Cortex of kidney (tissue), 1 donor: ENCODE results near the gene IL1F10.

ENCODE experiments used
- DNase-seq: peaks from one replicate; lab custom pipeline; 2025; lab: John Stamatoyannopoulos, UW

Gene IL1F10

DNA sequence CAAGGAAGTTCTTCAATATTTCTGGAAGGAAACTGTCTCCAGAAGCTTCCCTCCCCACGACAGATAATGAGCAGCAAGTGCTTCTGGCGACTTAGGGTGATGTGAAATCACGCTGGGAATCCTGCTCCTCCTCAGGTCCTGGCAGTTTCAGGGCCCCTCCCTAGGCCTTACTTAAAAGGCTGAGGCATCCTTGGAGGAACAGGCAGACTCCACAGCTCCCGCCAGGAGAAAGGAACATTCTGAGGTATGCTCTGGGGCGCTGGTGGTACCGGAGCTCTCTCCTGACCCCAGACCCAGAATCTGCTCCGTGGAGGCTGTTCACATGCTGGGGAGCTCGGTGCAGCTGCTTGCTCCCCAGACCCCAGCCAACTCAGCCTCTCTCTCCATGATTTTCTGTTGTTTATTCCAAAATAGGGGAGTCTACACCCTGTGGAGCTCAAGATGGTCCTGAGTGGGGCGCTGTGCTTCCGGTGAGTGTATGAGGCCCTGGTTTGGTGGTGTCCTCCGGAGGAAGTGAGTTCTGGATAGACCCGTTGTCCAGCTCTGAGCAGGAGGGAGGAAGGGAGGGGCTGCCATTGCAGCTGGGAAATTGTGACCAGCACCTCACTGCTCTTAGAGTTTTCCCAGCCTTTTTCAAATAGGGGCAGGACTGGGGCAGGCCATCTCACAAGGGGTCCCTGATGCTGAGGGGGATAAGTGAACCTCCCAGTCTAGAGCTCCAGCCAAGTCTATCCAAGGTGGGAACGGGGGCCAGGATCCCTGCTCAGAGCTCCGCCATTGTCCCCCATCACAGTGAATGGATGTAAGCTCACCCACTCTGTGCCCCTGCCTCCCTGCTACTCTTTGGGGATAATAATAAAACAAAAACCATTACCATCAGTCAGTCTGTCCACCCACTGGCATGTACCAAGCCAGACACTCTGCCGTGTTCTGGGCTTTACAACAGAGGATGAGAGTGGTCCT is 8.5 kb upstream of the IL1F10 start, which contains the start of gene IL36RN:
Gene IL36RN, plus strand, starts transcription at position 201 of the 963 bp plus-strand sequence. Its CDS starts 241 bp downstream, at position 442.
- DNase-seq, result no peak

DNA sequence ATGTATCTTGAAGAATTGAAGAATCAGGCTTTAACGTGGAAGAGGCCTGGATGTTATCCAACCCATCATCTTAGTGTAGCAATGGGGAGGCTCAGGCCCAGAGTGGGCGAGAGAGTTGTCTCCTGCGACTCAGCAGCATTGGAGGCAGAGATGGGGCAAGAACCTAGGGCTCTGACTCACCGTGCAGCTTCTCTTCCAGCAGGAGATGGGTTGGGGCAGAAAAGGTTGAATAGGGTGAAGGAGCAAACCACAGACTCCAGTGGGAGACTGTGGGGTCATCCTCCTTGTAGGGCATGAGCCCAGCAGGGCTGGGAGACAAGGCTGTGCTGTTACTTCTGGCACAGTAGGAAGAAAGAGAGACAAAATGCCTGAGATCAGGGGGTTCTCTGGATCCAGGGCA is 7.4 kb upstream of the IL1F10 start:
- no peak for DNase-seq

DNA sequence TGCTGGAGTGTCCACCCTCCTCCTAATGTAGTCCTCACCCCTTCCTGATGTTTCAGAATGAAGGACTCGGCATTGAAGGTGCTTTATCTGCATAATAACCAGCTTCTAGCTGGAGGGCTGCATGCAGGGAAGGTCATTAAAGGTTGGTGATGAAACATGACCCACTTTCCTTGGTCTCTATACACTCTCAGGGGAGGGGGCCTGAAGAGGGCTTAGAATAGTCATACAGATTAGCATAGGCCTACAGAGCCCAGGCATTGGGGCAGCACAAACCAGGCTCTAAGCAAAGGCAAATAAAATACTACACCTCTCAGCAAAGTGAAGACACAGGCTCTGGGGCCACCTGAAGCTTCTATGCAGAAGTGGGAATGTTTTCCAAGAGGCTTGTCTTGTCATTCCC is 7.0 kb upstream of the IL1F10 start:
- DNase-seq, result no peak

DNA sequence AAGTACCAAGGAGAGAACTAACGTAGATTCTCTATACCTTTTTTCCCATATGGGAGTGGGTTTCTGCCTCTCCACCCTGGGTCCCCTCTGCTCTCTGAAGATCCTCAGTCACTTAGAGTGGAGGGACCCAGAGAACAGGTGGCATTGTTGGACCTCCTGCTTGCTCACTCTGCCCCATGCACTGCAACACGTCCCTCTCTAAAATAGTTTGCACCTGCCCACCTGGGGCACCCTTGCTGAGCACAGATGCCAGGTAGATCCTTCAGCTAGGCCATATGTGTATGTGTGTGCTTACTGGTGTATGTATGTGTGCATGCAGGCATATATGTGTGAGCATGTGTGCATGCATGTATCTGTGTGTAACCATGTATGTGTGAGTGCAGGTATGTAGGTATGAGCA is 6.5 kb upstream of the IL1F10 start:
- no peak for DNase-seq

DNA sequence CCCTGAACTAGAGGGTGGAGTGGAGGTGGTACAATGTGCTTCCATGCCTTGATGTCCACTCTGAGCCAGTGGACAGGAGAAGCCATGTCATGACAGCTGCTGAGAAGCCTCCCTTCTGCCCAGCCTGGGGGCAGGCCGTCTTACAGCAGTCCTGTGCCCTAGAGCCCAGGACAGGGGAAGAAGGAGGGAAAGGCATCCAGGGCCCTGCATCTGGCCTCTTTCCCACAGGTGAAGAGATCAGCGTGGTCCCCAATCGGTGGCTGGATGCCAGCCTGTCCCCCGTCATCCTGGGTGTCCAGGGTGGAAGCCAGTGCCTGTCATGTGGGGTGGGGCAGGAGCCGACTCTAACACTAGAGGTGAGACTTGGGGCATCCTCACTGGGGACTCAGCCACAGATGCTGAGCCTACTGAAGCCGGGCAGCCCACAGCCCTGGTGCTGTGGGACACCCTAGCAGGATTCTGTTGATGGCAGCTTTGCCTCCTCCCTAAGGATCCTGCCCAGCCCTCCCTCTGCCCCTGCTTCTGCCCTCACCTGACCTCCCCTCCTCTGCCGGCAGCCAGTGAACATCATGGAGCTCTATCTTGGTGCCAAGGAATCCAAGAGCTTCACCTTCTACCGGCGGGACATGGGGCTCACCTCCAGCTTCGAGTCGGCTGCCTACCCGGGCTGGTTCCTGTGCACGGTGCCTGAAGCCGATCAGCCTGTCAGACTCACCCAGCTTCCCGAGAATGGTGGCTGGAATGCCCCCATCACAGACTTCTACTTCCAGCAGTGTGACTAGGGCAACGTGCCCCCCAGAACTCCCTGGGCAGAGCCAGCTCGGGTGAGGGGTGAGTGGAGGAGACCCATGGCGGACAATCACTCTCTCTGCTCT is 5.6 kb upstream of the IL1F10 start:
- DNase-seq, result no peak

DNA sequence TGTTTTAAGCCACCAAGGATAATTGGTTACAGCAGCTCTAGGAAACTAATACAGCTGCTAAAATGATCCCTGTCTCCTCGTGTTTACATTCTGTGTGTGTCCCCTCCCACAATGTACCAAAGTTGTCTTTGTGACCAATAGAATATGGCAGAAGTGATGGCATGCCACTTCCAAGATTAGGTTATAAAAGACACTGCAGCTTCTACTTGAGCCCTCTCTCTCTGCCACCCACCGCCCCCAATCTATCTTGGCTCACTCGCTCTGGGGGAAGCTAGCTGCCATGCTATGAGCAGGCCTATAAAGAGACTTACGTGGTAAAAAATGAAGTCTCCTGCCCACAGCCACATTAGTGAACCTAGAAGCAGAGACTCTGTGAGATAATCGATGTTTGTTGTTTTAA is 3.5 kb upstream of the IL1F10 start:
- no peak for DNase-seq

DNA sequence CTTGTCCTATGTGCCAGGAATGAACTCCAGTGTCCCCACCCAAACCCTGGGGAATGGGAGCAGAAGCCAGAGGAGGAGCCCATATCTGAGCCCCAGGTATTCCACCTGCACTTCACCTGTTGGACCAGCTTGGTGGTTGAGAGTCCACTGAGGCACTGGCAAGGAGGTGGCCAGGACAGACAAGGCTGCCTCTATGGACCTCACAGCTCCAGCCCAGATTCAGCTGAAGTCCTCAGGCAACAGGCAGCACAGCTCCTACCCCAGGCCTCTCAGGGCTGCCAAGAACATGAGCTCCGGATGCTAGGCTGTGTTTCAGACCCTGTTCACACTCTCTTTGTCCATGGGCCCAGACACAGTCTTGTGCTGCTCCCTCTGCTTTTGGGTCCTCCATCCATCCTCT is 2.9 kb upstream of the IL1F10 start:
- no peak for DNase-seq

DNA sequence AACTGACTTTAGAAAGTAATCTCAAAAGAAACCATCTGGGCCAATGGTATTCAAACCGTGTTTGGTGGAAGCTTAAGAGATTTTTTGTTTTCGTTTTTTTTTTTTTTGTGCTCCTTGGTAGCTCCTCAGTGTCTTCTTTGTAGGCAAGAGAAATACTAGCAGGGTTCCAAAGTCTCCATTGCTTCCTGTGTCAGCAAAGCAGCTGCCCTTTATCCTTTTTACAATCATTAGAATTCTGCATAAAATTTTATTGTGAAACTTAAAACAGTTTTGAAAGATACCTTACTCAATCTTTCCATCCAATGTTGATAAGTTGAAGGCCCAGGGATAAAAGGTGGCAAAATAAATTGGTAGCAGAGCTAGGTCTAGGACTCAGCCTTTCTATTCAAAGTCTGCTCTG is 479 bp downstream of the IL1F10 start:
- DNase-seq, result no peak

DNA sequence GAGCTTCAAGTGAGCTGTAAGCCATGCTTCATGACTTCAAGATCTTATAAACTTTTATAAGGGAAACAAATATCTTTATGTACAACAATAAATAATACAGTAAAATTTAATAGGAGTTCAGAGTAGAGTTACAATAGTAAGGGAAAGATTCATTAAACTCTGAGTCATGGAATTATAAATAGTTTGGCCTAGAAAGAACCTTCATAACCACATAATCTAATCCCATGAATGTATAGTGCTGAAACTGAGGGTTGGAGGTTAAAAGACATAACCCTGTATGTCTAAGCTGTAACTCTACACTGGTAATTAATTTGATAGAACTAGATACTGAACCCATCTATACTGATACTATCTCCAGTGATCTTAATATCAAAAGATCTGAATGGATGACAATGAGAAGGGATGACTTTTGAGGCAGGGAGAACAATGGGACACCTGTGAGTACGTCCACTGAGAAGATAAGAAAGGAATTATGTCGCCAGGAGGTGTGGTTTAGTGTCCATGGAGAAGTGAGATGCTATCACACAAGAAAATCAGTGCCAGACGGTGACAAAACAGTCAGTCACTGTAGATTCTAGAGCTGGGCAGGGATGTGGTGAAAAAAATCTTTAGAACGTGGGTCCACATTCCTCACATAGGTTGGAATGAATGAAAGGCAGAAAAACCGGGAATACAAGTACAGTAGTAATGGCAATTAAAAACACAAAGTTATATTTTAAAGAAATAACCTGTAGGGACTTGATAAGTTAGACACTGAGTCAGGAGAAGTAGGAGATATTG is 1.1 kb downstream of the IL1F10 start:
- no peak for DNase-seq

DNA sequence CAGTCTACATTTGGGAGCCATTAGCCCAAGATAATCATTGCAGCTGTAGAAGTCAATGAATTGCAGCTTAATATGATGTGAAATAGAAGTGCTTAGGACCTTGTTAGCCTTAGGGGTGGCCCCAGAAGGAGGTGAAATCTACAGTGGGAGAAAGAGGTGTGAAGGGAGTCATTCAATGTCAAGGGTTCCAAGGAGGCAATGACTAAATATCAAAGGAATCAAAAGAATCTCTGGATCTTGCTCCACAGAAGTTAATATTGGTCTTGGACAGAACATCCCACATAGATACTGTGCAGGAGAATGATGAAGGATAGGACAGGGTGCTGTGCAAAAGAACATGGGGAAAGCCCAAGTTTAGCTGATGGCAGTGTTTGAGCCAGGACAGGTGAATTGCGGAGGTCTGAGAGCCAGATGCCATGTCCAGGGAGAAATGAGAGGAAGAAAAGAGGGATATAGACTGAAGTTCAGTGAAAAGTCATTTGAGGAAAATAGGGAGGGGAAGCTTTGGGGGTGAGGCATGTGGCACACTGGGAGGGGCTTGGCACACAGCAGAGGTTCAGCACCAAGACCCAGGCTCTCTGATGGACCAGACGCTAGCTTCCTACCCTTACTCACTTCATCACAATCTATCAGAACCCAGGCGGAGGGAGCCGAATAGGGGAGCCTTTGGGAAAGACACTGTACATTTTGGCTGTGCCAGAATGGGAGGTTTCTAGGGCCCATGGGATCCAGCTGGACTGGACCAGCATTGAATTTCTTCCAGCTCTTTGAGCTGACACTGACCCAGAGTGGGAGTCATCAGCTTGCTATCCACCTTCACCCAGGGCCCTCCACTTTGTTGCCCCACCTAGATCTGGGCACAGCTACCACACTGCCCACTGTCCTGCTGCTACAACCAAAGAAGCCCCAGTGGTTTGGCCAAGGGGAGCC is 2.2 kb downstream of the IL1F10 start:
- no peak for DNase-seq

DNA sequence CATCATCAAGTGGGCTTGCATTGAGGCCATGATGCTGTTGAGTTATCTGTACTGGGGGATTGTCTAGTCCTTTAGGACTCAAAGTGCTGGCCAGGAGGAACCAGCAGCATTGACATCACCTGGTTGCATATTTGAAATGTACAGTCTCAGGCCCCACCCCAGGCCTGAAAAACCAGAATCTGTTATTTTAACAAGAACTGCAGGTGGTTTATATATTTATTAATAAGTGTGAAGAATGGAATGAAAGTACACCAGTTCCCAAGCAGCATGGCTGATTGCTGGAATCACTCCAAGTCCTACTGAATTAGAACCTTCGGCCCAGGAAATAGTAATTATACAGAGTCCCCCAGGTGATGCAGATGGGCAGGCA is 2.8 kb downstream of the IL1F10 start:
- no peak for DNase-seq

DNA sequence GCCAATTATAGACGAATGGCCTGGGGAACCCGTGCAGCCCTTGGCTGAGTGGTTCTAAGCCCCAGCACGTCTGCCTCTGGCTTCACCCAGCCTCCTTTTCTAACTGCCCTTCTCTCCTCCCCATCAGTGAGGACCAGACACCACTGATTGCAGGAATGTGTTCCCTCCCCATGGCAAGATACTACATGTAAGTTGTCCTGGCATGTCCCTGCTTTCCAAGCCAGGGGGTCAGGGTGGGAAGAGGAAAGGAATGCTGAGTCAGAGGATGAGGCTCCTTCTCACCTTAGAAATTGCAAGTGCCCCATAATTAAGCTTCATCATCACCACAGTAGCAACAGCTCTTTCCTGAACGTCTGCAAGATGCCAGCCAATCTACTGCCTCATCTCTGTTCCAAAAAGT is 4.8 kb downstream of the IL1F10 start:
- no peak for DNase-seq

DNA sequence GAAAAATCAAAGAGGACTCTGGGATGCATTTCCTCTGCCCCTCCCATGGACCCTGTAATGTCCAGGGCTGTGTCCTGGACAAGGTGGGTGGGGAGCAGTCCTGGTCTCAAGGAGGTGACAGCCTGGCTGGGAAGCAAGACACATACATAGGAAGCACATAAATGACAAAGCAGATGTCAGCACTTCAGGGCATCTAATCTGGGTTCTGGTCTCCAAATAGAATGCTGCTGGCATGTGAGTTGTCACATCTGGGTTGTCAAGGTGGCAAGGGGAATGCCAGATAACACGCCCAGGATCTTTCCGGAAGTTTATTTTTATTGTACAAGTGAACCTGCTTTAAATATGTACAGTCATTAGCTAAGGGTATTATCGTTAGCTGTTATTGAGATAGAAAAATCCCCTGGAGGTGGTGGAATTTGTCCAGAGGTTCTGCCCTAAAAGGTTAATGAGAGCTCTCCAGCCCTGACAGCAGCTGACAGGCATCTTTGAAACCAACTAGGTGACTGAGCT is 5.6 kb downstream of the IL1F10 start:
- no peak for DNase-seq

DNA sequence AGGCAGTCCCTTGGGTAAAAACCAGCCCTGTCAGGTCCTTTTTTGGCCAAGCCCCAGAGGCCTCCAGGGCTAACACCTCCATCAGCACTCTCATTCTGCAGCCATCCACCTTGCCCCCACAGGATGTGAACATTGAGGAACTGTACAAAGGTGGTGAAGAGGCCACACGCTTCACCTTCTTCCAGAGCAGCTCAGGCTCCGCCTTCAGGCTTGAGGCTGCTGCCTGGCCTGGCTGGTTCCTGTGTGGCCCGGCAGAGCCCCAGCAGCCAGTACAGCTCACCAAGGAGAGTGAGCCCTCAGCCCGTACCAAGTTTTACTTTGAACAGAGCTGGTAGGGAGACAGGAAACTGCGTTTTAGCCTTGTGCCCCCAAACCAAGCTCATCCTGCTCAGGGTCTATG is 7.3 kb downstream of the IL1F10 start:
- DNase-seq, result no peak

DNA sequence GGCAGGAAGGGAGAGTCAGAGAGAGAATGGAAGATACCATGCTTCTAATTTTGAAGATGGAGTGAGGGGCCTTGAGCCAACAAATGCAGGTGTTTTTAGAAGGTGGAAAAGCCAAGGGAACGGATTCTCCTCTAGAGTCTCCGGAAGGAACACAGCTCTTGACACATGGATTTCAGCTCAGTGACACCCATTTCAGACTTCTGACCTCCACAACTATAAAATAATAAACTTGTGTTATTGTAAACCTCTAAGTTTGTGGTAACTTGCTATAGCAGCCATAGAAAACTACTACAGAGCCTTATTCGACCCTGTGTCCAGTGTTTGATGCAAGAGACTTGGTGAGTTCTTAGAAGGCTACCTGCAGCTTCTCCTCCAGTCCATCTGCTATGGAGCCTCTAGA is 7.8 kb downstream of the IL1F10 start:
- DNase-seq, result no peak

DNA sequence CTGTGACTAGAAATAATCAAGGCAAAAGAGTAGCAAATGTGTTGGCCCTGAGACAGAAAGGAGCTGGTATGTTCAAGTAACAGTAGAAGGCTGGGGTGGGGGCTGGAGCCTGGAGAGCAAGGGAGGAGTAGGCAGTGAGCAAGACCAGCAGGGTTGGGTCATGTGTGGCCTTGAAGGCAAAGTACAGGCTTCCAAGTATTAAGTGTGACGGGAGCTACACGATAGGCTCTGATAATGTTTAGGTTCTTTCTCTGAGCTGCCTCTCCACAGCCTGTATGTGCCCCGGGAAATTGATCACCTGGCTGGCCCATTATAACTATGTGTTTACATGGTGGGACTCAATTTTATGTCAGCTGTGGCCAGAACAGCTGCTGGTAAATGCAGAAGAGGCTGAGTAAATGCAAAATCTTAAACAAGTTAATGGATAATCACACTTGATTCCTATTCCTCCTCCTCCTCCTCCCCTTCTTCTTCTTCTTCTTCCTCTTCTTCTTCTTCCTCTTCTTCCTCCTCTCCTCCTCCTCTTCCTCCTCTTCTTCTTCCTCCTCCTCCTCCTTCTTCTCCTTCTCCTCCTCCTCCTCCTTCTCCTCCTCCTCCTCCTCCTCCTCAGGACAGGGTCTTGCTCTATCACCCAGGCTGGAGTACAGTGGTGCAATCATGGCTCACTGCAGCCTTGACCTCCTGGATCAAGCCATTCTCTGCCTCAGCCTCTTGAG is 9.3 kb downstream of the IL1F10 start:
- no peak for DNase-seq

DNA sequence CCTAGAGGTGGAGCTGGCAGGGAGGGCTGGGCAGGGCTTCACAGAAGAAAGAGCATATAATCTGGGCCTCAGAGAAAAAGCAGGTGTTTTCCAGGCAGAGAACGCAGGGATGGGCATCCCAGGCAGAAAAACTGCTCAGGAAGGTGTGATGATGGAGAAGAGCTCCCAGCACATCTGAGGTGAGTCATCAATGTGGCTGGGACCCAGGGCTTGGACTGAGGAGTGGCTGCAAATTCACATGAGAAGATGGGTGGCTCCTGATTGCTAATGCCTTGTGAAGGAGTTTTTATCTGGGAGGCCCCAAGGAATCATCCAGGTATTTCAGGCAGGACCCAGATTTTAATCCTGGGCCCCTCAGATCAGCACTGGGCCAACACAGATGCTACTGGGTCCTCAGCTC is 10.2 kb downstream of the IL1F10 start:
- DNase-seq, result no peak

DNA sequence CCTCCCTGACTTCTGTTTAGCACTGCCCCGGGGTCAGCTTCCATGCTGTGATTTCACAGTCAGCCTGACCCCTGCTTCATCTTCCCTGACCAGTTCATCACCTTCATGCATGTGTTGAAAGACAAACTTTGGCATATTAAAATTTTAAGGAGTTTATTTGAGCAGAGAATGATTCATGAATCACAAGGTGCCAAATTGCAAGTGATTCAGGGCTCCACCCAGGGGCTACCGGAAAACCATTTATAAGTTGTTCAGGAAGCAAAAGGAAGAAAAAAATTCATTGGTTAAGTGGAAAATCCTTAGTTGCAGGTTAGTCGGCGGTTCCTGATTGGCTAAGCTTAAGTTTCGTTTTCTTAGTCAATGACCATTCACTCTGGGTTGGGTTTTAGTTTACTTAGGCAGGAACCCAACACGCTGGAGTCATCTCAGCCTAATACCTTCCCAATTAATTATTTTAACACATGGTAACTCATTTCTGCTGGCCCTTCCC is 10.6 kb downstream of the IL1F10 start:
- no peak for DNase-seq

DNA sequence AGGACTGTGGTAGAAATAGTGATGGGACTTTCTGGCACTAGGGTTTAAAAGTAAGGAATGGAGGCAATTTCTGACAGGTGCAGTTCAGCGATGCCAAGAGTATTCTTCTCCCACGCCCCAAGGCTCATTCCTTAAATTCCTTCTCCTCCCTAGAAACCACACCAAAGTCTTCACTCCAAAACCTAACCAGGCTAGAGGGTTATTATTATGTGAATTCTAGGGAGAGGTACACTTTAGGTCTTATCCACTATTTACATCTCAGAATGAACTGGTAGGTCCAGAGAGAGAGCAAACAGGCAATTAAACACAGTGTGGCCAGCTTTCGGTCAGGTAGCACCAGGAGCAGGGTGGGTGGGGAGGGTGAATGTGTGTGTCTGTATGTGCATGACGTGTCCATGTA is 11.4 kb downstream of the IL1F10 start:
- no peak for DNase-seq

DNA sequence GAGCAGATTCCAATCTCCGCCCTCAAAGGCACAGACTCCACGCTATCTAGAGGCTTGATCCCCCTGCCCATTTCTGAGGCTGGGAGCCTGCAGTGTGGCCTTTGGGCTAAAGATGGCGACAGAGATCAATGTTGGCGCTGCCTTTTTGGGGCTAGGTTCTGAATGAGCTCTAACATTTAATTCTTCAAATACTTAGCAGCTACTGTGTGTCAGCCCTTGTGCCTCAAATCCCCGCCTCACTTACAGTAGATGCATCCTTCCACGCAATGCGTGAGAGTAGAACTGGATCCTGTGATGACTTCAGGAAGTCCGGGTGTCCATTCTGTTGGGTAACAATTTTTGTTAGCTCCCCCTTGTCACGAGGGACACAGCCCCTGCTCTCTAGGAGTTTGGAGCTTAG is 12.4 kb downstream of the IL1F10 start:
- no peak for DNase-seq
